ENCODE measurements around the gene KRT7.

The KRT7 gene

DNA sequence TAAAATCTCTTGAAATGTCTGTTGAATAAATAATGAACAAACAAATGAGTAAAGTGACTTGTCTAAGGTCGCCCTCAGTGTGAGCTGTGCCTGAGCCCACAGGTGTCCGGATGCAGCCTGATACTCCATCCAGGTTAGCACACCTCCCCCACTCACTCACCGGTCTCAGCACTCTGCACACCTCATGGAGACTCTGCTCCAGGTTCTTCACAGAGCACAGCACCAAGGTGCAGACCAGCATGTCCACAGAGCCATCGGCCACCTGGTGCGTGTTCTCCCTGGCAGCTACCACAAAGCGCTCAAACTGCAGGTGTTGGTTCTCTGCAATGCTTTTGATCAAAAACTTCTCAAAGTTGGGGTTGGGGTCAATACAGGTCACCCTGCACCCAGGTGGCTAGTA lies 4.1 kb upstream of the KRT7 start:
- peaks cover 14% of the 10 kb centered on the region for H3K27me3 ChIP-seq (ENCODE audit: insufficient read depth, poor library complexity, severe bottlenecking)
- DNase-seq (ENCODE audit: low read depth in 1 of 2, low spot score in 1 of 2) = no peak
- H3K4me3 ChIP-seq (replicated peaks; ENCODE audit: insufficient read depth, low read length) = no peak overlapping the region
- TF ChIP-seq GABPA (IDR thresholded peaks at IDR 0.05; ENCODE audit: low read depth) (no peak), REST (IDR thresholded peaks at IDR 0.05; ENCODE audit: insufficient replicate concordance, low read depth) (no peak), SPI1 (IDR thresholded peaks at IDR 0.05; ENCODE audit: borderline replicate concordance, low read depth) (no peak), POLR2AphosphoS5 (IDR thresholded peaks at IDR 0.05; ENCODE audit: low read depth) (no peak), CTCF (IDR thresholded peaks at IDR 0.05; ENCODE audit: insufficient read depth, low read length) (no peak)
- H3K27ac ChIP-seq (replicated peaks) = no peak overlapping the region

DNA sequence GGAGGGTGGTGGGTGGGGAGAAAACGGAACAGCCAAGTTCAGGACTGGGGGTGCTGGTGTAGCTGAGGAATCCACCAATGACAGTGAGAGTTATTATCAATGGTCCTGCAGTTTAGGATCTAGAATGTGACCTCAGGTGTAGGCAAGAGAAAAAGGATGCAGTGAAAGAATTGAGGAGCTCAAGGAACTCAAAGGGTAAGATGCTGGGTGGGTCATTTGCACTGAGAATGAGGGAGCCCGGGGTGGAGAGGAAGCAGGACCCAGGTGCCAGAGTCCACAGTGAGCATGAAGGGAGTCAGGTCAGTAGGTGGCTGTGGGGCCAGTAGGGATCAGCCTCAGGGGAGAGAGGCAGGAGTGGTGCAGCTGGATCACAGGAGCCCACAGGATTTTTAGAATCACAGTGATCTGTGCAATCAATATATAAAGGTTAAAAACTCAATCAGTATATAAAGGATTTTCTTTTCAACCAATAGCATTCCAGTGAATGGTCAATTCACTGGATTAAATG lies 3.2 kb upstream of the KRT7 start:
- DNase-seq (ENCODE audit: low read depth in 1 of 2, low spot score in 1 of 2) = no peak
- TF ChIP-seq POLR2AphosphoS5 (IDR thresholded peaks at IDR 0.05; ENCODE audit: low read depth) (no peak), CTCF (IDR thresholded peaks at IDR 0.05; ENCODE audit: insufficient read depth, low read length) (no peak), SPI1 (IDR thresholded peaks at IDR 0.05; ENCODE audit: borderline replicate concordance, low read depth) (no peak), GABPA (IDR thresholded peaks at IDR 0.05; ENCODE audit: low read depth) (no peak), REST (IDR thresholded peaks at IDR 0.05; ENCODE audit: insufficient replicate concordance, low read depth) (no peak)
- Histone ChIP-seq H3K27ac (replicated peaks) (no peak overlapping the region), H3K4me3 (replicated peaks; ENCODE audit: insufficient read depth, low read length) (no peak overlapping the region), H3K27me3 (ENCODE audit: insufficient read depth, poor library complexity, severe bottlenecking) (peaks cover 14% of the 10 kb centered on the region)

DNA sequence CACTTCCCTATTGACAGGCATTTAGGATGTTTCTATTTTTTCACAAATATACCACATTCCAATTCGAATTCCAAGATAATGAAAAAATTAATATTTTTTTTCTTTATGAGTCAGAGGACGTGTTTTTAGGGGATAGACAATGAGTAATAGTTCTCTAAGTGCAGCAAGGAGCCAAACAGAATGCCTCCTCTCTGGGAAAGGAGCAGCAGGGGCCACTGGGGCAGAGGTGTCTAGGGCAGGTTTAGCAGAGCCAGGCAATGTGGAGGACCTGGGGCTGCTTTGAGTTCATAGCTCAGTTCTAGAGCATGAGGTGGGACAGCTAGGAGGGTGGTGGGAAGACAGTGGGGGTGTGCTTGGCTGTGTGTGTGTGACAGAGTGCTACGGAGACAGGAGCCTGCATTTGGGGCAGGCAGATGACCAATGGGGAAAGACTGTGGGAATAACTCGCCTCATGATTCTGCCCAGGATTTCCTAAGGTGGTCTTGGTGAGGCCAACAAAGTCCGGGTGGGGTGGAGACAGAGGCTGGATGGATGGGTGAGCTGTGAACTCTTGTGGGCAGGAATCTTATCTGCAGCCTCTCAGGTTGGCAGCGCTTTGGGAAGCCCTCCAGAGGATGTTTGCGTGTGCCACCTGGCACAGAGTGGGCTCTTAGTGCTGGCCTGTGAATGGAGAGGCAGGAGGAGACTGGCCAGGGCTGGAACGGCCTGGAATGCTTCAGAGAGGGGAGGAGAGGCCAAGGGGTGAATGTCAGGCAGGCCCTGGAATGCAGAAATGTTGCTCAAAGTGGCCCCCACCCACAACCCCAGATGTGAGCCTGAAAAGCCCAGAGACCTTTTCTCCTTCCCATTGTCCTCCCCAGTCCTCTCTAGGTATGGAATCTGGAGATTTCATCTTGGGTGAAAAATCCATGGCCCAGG lies 2.4 kb upstream of the KRT7 start:
- TF ChIP-seq REST (IDR thresholded peaks at IDR 0.05; ENCODE audit: insufficient replicate concordance, low read depth) = no peak
- no peak for TF ChIP-seq GABPA (IDR thresholded peaks at IDR 0.05; ENCODE audit: low read depth)
- TF ChIP-seq POLR2AphosphoS5 (IDR thresholded peaks at IDR 0.05; ENCODE audit: low read depth) = no peak
- no peak for TF ChIP-seq CTCF (IDR thresholded peaks at IDR 0.05; ENCODE audit: insufficient read depth, low read length)
- no peak for TF ChIP-seq SPI1 (IDR thresholded peaks at IDR 0.05; ENCODE audit: borderline replicate concordance, low read depth)
- H3K4me3 ChIP-seq (replicated peaks; ENCODE audit: insufficient read depth, low read length) = no peak overlapping the region
- peaks cover 14% of the 10 kb centered on the region for H3K27me3 ChIP-seq (ENCODE audit: insufficient read depth, poor library complexity, severe bottlenecking)
- DNase-seq (ENCODE audit: low read depth in 1 of 2, low spot score in 1 of 2) = no peak
- H3K27ac ChIP-seq (replicated peaks) = no peak overlapping the region
